Upper lobe of right lung (tissue), 1 donor: ENCODE measurements around the gene BPIFB3. TPM values are rescaled to one million over a fixed set of nuclear protein-coding genes. Genes with fewer than 3 reads are reported as not detected.

Source experiments
- ATAC-seq: fragments of 200-7000 bp; cut with Tn5 transposase; one replicate; pipeline ENCODE4 v1.9.1; 2020; ENCODE audit warnings: mild to moderate bottlenecking, moderate library complexity
- DNase-seq: peaks from one replicate; pipeline ENCODE4 v3.0.0-alpha.2; 2020
- H3K27ac ChIP-seq: fragments of 200-600 bp; one replicate; pipeline ENCODE4 v1.8.0; 2022
- H3K27me3 ChIP-seq: fragments of 200-600 bp; one replicate; pipeline ENCODE4 v1.8.0; 2022; ENCODE audit warnings: mild to moderate bottlenecking
- H3K36me3 ChIP-seq: fragments of 200-600 bp; one replicate; pipeline ENCODE4 v1.8.0; 2022
- H3K4me1 ChIP-seq: fragments of 200-600 bp; one replicate; pipeline ENCODE4 v1.8.0; 2022
- H3K4me3 ChIP-seq: fragments of 200-600 bp; one replicate; pipeline ENCODE4 v1.8.0; 2022; ENCODE audit warnings: mild to moderate bottlenecking
- H3K9me3 ChIP-seq: fragments of 200-600 bp; one replicate; pipeline ENCODE4 v1.8.0; 2022
- CTCF ChIP-seq: fragments of 200-600 bp; IDR thresholded peaks from one replicate; pipeline ENCODE4 v1.8.0; 2022; ENCODE audit warnings: antibody characterized with exemption
- intact Hi-C: fragments of 100-400 bp; cut with DNase I; formaldehyde crosslinking; loops from one replicate; pipeline ENCODE4 v1.11.0; 2022
- total RNA-seq: library from RNA; stranded (reverse); fragmentation: NEBNext Ultra II Directional; extraction: Animal tissue kit (Norgen Biotek cat#: 25700); gene quantifications from one replicate; pipeline ENCODE4 v1.2.1, GENCODE V29; 2021
- donor health status: DM: no; HTN: yes; CAD: no; lungs with severe emphysema.

BPIFB3 gene
- total RNA-seq, 1 donor from 2014 or later, result not detected

GRCh38 chr20:33020278-33021161 lies 33.2 kb upstream of the BPIFB3 start:
- no peak for TF ChIP-seq CTCF
- Histone ChIP-seq H3K4me1 (no peaks in the 10 kb centered on the region), H3K9me3 (no peaks in the 10 kb centered on the region), H3K4me3 (no peak overlapping the region), H3K36me3 (no peaks in the 10 kb centered on the region), H3K27ac (no peak overlapping the region), H3K27me3 (no peaks in the 10 kb centered on the region)
- DNase-seq (no peak), ATAC-seq (no peak)
- intact Hi-C loops, result no loop called here

- intact Hi-C loops, result no loop called here
- Histone ChIP-seq H3K4me3 (no peak overlapping the region), H3K36me3 (no peaks in the 10 kb centered on the region), H3K27me3 (no peaks in the 10 kb centered on the region), H3K27ac (no peak overlapping the region), H3K9me3 (no peaks in the 10 kb centered on the region), H3K4me1 (no peaks in the 10 kb centered on the region)
- DNase-seq, result no peak
- no peak for ATAC-seq
- no peak for TF ChIP-seq CTCF
Observed at GRCh38 chr20:33021879-33022278, 31.8 kb upstream of the BPIFB3 start.

GRCh38 chr20:33022289-33022688 lies 31.4 kb upstream of the BPIFB3 start:
- no peaks in the 10 kb centered on the region for H3K9me3 ChIP-seq
- DNase-seq (no peak), ATAC-seq (no peak)
- H3K4me1 ChIP-seq, result no peaks in the 10 kb centered on the region
- H3K4me3 ChIP-seq, result no peak overlapping the region
- intact Hi-C loops, result no loop called here
- H3K27ac ChIP-seq, result no peak overlapping the region
- no peaks in the 10 kb centered on the region for H3K36me3 ChIP-seq
- no peak for TF ChIP-seq CTCF
- no peaks in the 10 kb centered on the region for H3K27me3 ChIP-seq

- Histone ChIP-seq H3K4me3 (no peak overlapping the region), H3K36me3 (no peaks in the 10 kb centered on the region), H3K4me1 (no peaks in the 10 kb centered on the region), H3K27me3 (no peaks in the 10 kb centered on the region), H3K27ac (no peak overlapping the region), H3K9me3 (no peaks in the 10 kb centered on the region)
- ATAC-seq (no peak), DNase-seq (no peak)
- no peak for TF ChIP-seq CTCF
- intact Hi-C loops, result no loop called here
Observed at GRCh38 chr20:33022694-33023438, 30.8 kb upstream of the BPIFB3 start.

- Histone ChIP-seq H3K4me1 (no peaks in the 10 kb centered on the region), H3K27me3 (no peaks in the 10 kb centered on the region), H3K4me3 (no peak overlapping the region), H3K9me3 (no peaks in the 10 kb centered on the region), H3K27ac (no peak overlapping the region), H3K36me3 (no peaks in the 10 kb centered on the region)
- intact Hi-C loops, result no loop called here
- DNase-seq, result no peak
- no peak for ATAC-seq
- TF ChIP-seq CTCF, result no peak
Observed at GRCh38 chr20:33023439-33024242, 30.1 kb upstream of the BPIFB3 start.
